ENCODE data around the gene CCER1.

DNA sequence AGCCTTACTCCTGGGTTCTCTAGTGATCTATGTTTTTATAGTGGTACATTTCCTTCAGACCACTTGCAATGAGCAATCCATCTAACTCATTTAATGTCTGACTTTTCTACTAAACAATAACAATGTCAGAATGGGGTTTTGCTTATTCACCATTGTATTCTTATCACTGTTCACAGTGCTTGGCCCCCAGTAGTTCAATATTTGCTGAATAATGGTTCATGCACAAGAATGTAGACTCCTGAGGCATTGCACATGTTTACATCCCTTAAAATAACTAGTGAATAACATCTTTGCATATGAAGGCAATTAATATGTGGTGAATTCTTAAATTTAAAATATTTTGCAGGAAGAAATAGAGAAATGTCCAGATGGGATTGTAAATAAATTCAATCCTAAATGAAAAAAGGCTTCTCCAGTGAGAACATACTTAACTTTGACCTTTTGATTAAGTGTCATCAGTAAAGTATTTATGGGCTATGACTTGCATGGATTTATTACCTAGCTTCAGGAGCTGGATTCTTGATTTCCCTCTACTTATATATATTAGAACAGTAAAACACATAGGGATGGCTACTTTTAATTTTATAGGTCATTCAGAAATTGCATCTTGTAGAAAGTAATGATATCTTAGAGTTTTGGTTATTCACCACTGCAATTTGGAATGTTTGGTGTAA is 3.4 kb downstream of the CCER1 start:
- TF ChIP-seq, protein P1, sequence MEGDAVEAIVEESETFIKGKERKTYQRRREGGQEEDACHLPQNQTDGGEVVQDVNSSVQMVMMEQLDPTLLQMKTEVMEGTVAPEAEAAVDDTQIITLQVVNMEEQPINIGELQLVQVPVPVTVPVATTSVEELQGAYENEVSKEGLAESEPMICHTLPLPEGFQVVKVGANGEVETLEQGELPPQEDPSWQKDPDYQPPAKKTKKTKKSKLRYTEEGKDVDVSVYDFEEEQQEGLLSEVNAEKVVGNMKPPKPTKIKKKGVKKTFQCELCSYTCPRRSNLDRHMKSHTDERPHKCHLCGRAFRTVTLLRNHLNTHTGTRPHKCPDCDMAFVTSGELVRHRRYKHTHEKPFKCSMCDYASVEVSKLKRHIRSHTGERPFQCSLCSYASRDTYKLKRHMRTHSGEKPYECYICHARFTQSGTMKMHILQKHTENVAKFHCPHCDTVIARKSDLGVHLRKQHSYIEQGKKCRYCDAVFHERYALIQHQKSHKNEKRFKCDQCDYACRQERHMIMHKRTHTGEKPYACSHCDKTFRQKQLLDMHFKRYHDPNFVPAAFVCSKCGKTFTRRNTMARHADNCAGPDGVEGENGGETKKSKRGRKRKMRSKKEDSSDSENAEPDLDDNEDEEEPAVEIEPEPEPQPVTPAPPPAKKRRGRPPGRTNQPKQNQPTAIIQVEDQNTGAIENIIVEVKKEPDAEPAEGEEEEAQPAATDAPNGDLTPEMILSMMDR (IDR thresholded peaks at IDR 0.05) = no peak
- TF ChIP-seq POLR2A (IDR thresholded peaks at IDR 0.05) (no peak), POLR2AphosphoS5 (IDR thresholded peaks at IDR 0.05) (no peak), EP300 (IDR thresholded peaks at IDR 0.05) (no peak)
